H7 (cell line): ENCODE measurements around the gene GAREM1. TPM values are rescaled to one million over a fixed set of nuclear protein-coding genes. Genes with fewer than 3 reads are reported as not detected.

ENCODE experiments used
- DNase-seq: peaks from one replicate; pipeline ENCODE4 v3.0.0; 2012
- H3K27me3 ChIP-seq: 2 replicates; pipeline ENCODE4 v1.6.0; 2011; ENCODE audit warnings: mild to moderate bottlenecking, low read length; ENCODE audit not compliant: control insufficient read depth, insufficient read depth
- H3K36me3 ChIP-seq: replicated peaks from 2 replicates; pipeline ENCODE4 v1.5.1; 2011; ENCODE audit warnings: low read length; ENCODE audit not compliant: control insufficient read depth, insufficient read depth
- H3K4me3 ChIP-seq: 2 replicates; pipeline ENCODE4 v1.5.1; 2011; ENCODE audit warnings: low read depth, mild to moderate bottlenecking, control low read depth, low read length, moderate library complexity; ENCODE audit not compliant: insufficient read depth
- total RNA-seq: library from RNA; depleted of rRNA; stranded (reverse); fragments of >200 nt; shearing (Covaris generic); gene quantifications from 2 replicates; pipeline ENCODE4 v1.2.3, GENCODE V29; 2014

The GAREM1 gene
- total RNA-seq, 1 experiment from 2014 or later = 4.9 TPM

- H3K36me3 ChIP-seq = no peaks in the 10 kb centered on the region
- no peak for DNase-seq
- no peak overlapping the region for H3K4me3 ChIP-seq
- no peaks in the 10 kb centered on the region for H3K27me3 ChIP-seq
Observed at GRCh38 chr18:32324181-32324580, 146.5 kb downstream of the GAREM1 start.

- H3K27me3 ChIP-seq = no peaks in the 10 kb centered on the region
- no peaks in the 10 kb centered on the region for H3K36me3 ChIP-seq
- DNase-seq = no peak
- no peak overlapping the region for H3K4me3 ChIP-seq
Observed at GRCh38 chr18:32321826-32322225, 148.9 kb downstream of the GAREM1 start.

GRCh38 chr18:32319084-32319483 lies 151.6 kb downstream of the GAREM1 start:
- no peak for DNase-seq
- Histone ChIP-seq H3K4me3 (no peak overlapping the region), H3K27me3 (no peaks in the 10 kb centered on the region), H3K36me3 (no peaks in the 10 kb centered on the region)

GRCh38 chr18:32318581-32318980 lies 152.1 kb downstream of the GAREM1 start:
- no peak overlapping the region for H3K4me3 ChIP-seq
- no peak for DNase-seq
- no peaks in the 10 kb centered on the region for H3K27me3 ChIP-seq
- H3K36me3 ChIP-seq = no peaks in the 10 kb centered on the region

GRCh38 chr18:32317651-32318050 lies 153.0 kb downstream of the GAREM1 start:
- Histone ChIP-seq H3K27me3 (no peaks in the 10 kb centered on the region), H3K4me3 (no peak overlapping the region), H3K36me3 (no peaks in the 10 kb centered on the region)
- no peak for DNase-seq

- Histone ChIP-seq H3K4me3 (no peak overlapping the region), H3K27me3 (no peaks in the 10 kb centered on the region), H3K36me3 (no peaks in the 10 kb centered on the region)
- no peak for DNase-seq
Observed at GRCh38 chr18:32315881-32316280, 154.8 kb downstream of the GAREM1 start.

- no peak for DNase-seq
- Histone ChIP-seq H3K27me3 (no peaks in the 10 kb centered on the region), H3K36me3 (no peaks in the 10 kb centered on the region), H3K4me3 (no peak overlapping the region)
Observed at GRCh38 chr18:32310774-32311173, 159.9 kb downstream of the GAREM1 start.

- Histone ChIP-seq H3K36me3 (no peaks in the 10 kb centered on the region), H3K27me3 (no peaks in the 10 kb centered on the region), H3K4me3 (no peak overlapping the region)
- DNase-seq = no peak
Observed at GRCh38 chr18:32310101-32310500, 160.6 kb downstream of the GAREM1 start.

- no peak for DNase-seq
- no peaks in the 10 kb centered on the region for H3K27me3 ChIP-seq
Observed at GRCh38 chr18:32308493-32309120, 162.1 kb downstream of the GAREM1 start.

GRCh38 chr18:32303400-32303799 lies 167.3 kb downstream of the GAREM1 start:
- H3K36me3 ChIP-seq = no peaks in the 10 kb centered on the region
- no peak overlapping the region for H3K4me3 ChIP-seq
- DNase-seq = no peak
- no peaks in the 10 kb centered on the region for H3K27me3 ChIP-seq

More at GRCh38 chr18:32308493-32309120, 162.1 kb downstream of the GAREM1 start:
- H3K36me3 ChIP-seq = no peaks in the 10 kb centered on the region
- H3K4me3 ChIP-seq = no peak overlapping the region

- no peak for DNase-seq
- Histone ChIP-seq H3K36me3 (no peaks in the 10 kb centered on the region), H3K27me3 (no peaks in the 10 kb centered on the region), H3K4me3 (no peak overlapping the region)
Observed at GRCh38 chr18:32302806-32303205, 167.9 kb downstream of the GAREM1 start.

GRCh38 chr18:32301976-32302743 lies 168.5 kb downstream of the GAREM1 start:
- DNase-seq = no peak
- no peak overlapping the region for H3K4me3 ChIP-seq
- H3K36me3 ChIP-seq = no peaks in the 10 kb centered on the region
- H3K27me3 ChIP-seq = no peaks in the 10 kb centered on the region

GRCh38 chr18:32301361-32301760 lies 169.3 kb downstream of the GAREM1 start:
- DNase-seq = no peak
- Histone ChIP-seq H3K36me3 (no peaks in the 10 kb centered on the region), H3K4me3 (no peak overlapping the region), H3K27me3 (no peaks in the 10 kb centered on the region)

GRCh38 chr18:32300914-32301313 lies 169.8 kb downstream of the GAREM1 start:
- Histone ChIP-seq H3K27me3 (no peaks in the 10 kb centered on the region), H3K36me3 (no peaks in the 10 kb centered on the region), H3K4me3 (no peak overlapping the region)
- DNase-seq = no peak

- Histone ChIP-seq H3K36me3 (no peaks in the 10 kb centered on the region), H3K4me3 (no peak overlapping the region), H3K27me3 (no peaks in the 10 kb centered on the region)
- DNase-seq = no peak
Observed at GRCh38 chr18:32299484-32299883, 171.2 kb downstream of the GAREM1 start.
